Measurements from ENCODE around the gene GRXCR2. TPM values are rescaled to one million over a fixed set of nuclear protein-coding genes. Genes with fewer than 3 reads are reported as not detected.
A peak's percentile ranks its signal among the peaks of the same experiment; 100 is the strongest.

The GRXCR2 gene
- total RNA-seq, 2 donors from 2014 or later, result not detected

DNA sequence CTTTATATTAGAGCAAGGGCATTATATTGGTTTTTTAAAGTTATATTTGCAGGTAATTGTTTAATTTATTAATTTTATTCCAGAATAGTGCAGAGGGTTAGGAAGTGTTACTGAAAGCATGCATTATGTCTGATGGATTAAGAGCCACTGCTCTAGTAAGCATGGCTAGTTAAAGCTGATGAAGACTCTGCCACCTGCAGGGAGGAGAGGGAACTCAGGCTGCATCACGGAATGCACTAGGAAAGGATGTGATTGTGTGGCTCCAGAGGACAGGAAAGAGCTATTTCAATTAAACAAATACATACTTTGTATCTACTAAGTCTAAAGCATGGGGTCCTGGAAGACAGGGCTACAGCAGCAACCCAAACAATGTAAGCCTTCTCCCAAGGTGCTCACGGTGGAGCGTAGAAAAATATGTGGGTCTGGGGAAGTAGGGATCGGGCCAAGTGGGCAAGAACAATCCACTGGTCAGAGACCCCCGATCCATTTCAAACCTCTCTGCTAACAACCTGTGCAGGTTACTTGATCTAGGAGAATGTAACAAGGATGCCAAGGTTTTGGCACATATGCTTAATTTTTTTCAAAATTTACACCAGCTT is 15.3 kb upstream of the GRXCR2 start:
- H3K9ac ChIP-seq (ENCODE audit: low read depth in 2 of 2, low read length in 2 of 2), result no peak overlapping the region
- no peak overlapping the region for H3K4me3 ChIP-seq
- no peaks in the 10 kb centered on the region for H3K27me3 ChIP-seq
- no peaks in the 10 kb centered on the region for H3K4me1 ChIP-seq
- no peaks in the 10 kb centered on the region for H3K36me3 ChIP-seq
- intact Hi-C loops (cut with DNase I), result loop anchor here (5.0 to 10.0 kb wide), 2 partner anchors 63 to 206 kb away; no protein-coding TSS in a partner anchor
- H3K27ac ChIP-seq, result no peak overlapping the region
- no peaks in the 10 kb centered on the region for H3K9me3 ChIP-seq
- DNase-seq, result peak; percentile 80
- TF ChIP-seq, protein P1, sequence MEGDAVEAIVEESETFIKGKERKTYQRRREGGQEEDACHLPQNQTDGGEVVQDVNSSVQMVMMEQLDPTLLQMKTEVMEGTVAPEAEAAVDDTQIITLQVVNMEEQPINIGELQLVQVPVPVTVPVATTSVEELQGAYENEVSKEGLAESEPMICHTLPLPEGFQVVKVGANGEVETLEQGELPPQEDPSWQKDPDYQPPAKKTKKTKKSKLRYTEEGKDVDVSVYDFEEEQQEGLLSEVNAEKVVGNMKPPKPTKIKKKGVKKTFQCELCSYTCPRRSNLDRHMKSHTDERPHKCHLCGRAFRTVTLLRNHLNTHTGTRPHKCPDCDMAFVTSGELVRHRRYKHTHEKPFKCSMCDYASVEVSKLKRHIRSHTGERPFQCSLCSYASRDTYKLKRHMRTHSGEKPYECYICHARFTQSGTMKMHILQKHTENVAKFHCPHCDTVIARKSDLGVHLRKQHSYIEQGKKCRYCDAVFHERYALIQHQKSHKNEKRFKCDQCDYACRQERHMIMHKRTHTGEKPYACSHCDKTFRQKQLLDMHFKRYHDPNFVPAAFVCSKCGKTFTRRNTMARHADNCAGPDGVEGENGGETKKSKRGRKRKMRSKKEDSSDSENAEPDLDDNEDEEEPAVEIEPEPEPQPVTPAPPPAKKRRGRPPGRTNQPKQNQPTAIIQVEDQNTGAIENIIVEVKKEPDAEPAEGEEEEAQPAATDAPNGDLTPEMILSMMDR (IDR thresholded peaks at IDR 0.05), result peak; percentile 70

DNA sequence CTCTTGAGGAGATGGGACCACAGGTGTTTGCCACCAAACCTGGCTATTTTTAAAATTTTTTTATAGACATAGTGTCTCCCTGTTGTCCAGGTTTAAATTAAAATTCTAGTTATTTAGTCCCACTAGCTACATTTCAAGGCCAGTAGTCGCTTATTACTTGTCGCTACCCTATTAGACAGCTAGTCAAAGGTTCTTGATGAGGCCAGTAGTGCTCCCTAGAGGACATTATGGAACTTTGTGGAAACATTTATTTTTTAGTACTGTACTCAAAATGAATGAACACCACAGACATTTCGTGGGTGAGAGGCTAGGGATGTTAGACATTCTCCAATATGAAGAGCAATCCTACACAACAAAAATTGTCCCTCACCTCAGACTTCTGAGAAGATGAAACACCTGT is 14.4 kb upstream of the GRXCR2 start:
- intact Hi-C loops (cut with DNase I), result loop anchor here (5.0 to 10.0 kb wide), 2 partner anchors 62 to 205 kb away; no protein-coding TSS in a partner anchor
- Histone ChIP-seq H3K27ac (no peak overlapping the region), H3K27me3 (no peaks in the 10 kb centered on the region), H3K9ac (ENCODE audit: low read depth in 2 of 2, low read length in 2 of 2) (no peak overlapping the region), H3K9me3 (no peaks in the 10 kb centered on the region), H3K4me3 (no peak overlapping the region), H3K36me3 (no peaks in the 10 kb centered on the region), H3K4me1 (no peaks in the 10 kb centered on the region)
- TF ChIP-seq, protein P1 (IDR thresholded peaks at IDR 0.05), result no peak
- DNase-seq, result no peak

DNA sequence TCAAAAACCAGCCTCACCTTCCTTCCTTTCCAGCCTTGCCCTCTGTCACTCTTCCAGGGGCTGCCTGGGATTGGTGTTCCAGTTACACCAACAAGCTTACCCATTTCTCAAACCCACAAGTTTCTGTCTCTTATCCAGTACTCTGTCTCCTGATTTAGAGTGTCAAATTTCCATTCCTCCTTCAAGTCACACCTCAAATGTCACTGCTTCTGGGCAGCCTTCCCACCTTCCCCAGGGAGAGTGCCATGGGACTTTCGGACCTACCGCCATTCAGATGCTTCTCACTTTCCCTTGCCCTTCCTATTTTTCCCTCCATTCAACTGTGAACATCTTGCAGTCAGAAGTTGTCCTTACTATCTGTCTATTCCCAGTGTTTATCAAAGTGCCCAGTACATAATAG is 2.0 kb upstream of the GRXCR2 start:
- no peaks in the 10 kb centered on the region for H3K9me3 ChIP-seq
- H3K9ac ChIP-seq (ENCODE audit: low read depth in 2 of 2, low read length in 2 of 2), result no peak overlapping the region
- TF ChIP-seq, protein P1 (IDR thresholded peaks at IDR 0.05), result no peak
- intact Hi-C loops (cut with DNase I), result no loop called here
- no peak for DNase-seq
- H3K27ac ChIP-seq, result no peak overlapping the region
- H3K4me3 ChIP-seq, result no peak overlapping the region
- no peaks in the 10 kb centered on the region for H3K27me3 ChIP-seq
- no peaks in the 10 kb centered on the region for H3K4me1 ChIP-seq
- no peaks in the 10 kb centered on the region for H3K36me3 ChIP-seq

DNA sequence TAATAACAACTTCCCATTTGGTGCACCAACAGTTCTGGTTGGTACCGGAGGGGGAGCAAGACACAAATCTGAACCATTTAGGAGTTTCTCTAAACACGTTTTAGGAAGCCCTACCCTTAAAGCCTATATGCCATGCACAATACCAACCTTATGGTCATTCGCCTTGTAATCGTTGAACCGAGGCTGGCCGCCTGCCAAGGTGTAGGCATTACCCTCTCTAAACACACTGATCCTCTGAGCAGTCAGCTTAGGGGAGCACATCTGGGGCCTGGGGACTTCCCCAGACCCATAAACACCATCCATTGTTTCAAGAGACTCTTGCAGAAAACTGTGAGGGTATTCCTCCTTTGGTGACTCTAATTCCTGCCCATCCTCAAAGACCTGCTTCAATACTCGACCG is 328 bp downstream of the GRXCR2 start:
- no peak overlapping the region for H3K4me3 ChIP-seq
- H3K36me3 ChIP-seq, result no peaks in the 10 kb centered on the region
- peak; percentile 77 for DNase-seq
- H3K27me3 ChIP-seq, result no peaks in the 10 kb centered on the region
- H3K27ac ChIP-seq, result no peak overlapping the region
- TF ChIP-seq, protein P1 (IDR thresholded peaks at IDR 0.05), result no peak
- no peak overlapping the region for H3K9ac ChIP-seq (ENCODE audit: low read depth in 2 of 2, low read length in 2 of 2)
- no peaks in the 10 kb centered on the region for H3K9me3 ChIP-seq
- intact Hi-C loops (cut with DNase I), result no loop called here
- no peaks in the 10 kb centered on the region for H3K4me1 ChIP-seq

DNA sequence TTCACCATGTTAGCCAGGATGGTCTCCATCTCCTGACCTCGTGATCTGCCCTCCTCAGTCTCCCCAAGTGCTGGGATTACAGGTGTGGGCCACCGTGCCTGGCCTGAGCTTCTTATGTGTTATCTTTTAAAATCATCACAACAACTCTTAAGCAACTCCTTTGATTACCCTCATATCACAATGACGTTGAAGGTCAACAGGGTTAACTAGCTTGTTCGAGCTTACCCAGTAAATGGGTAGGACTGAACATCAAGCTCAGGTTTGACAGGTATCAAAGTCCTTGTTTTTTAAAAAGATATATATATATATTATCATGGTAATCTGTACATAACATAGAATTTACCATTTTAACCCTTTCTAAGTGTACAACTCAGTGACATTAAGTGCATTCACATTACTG is 3.1 kb downstream of the GRXCR2 start:
- no peaks in the 10 kb centered on the region for H3K4me1 ChIP-seq
- no peaks in the 10 kb centered on the region for H3K27me3 ChIP-seq
- H3K27ac ChIP-seq, result no peak overlapping the region
- H3K4me3 ChIP-seq, result no peak overlapping the region
- H3K9me3 ChIP-seq, result no peaks in the 10 kb centered on the region
- TF ChIP-seq, protein P1 (IDR thresholded peaks at IDR 0.05), result no peak
- H3K9ac ChIP-seq (ENCODE audit: low read depth in 2 of 2, low read length in 2 of 2), result no peak overlapping the region
- no peaks in the 10 kb centered on the region for H3K36me3 ChIP-seq
- intact Hi-C loops (cut with DNase I), result no loop called here
- no peak for DNase-seq

Measured in colonic mucosa (tissue), 4 donors.